Measurements from ENCODE around the gene MYO6.

DNA sequence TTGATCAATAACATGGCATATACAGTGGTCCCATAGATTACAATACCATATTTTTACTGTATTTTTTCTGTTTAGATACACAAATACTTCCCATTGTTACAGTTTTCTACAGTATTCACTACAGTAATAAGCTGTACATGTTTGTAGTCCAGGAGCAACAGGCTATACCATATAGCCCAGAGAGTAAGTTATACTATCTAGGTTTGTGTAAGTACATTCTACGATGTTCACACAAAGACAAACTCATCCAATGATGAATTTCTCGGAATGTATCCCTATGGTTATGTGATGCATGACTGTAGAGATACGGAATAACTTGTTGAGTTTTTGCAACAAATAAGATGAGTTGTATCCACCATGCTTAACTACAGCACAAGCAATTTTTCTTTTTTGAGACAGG lies 3.6 kb upstream of the MYO6 start:
- TF ChIP-seq EZH2 (IDR thresholded peaks at IDR 0.05; ENCODE audit: low read length), result no peak
- TF ChIP-seq, protein P1, sequence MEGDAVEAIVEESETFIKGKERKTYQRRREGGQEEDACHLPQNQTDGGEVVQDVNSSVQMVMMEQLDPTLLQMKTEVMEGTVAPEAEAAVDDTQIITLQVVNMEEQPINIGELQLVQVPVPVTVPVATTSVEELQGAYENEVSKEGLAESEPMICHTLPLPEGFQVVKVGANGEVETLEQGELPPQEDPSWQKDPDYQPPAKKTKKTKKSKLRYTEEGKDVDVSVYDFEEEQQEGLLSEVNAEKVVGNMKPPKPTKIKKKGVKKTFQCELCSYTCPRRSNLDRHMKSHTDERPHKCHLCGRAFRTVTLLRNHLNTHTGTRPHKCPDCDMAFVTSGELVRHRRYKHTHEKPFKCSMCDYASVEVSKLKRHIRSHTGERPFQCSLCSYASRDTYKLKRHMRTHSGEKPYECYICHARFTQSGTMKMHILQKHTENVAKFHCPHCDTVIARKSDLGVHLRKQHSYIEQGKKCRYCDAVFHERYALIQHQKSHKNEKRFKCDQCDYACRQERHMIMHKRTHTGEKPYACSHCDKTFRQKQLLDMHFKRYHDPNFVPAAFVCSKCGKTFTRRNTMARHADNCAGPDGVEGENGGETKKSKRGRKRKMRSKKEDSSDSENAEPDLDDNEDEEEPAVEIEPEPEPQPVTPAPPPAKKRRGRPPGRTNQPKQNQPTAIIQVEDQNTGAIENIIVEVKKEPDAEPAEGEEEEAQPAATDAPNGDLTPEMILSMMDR (optimal IDR thresholded peaks at IDR 0.05 in 1 of 3, IDR thresholded peaks at IDR 0.05 in 1 of 3, conservative IDR thresholded peaks at IDR 0.05 in 1 of 3; ENCODE audit: extremely low read depth in 1 of 3, insufficient read depth in 2 of 3, low read length in 3 of 3), result no peak
